SK-N-MC (cell line): ENCODE results near the gene CFAP410.

ENCODE experiments used
- DNase-seq: peaks from one replicate; pipeline ENCODE4 v3.0.0-alpha.2; 2011; ENCODE audit warnings: low read depth, low spot score
- H3K27ac ChIP-seq: fragments of 200-600 bp; sonication (generic); 2 replicates; pipeline ENCODE4 v1.5.1; 2016; ENCODE audit warnings: mixed run types
- H3K36me3 ChIP-seq: fragments of 200-600 bp; sonication (generic); 2 replicates; pipeline ENCODE4 v1.6.1; 2017; ENCODE audit warnings: antibody characterized with exemption, low read length, mixed read lengths; ENCODE audit not compliant: insufficient read depth
- H3K4me3 ChIP-seq: fragments of 200-600 bp; sonication (generic); 2 replicates; pipeline ENCODE4 v1.5.1; 2016
- H3K9ac ChIP-seq: fragments of 200-600 bp; sonication (generic); 2 replicates; pipeline ENCODE4 v1.8.0; 2017; ENCODE audit warnings: mixed run types, mixed read lengths; ENCODE audit not compliant: insufficient read length
- H3K9me3 ChIP-seq: fragments of 200-600 bp; sonication (generic); 2 replicates; pipeline ENCODE4 v1.6.1; 2017; ENCODE audit warnings: low read depth, mild to moderate bottlenecking, antibody characterized with exemption, low read length, moderate library complexity, mixed read lengths
- EZH2 ChIP-seq: fragments of 200-600 bp; sonication (generic); IDR thresholded peaks from one replicate; pipeline ENCODE4 v1.6.1; 2017; ENCODE audit warnings: antibody characterized with exemption
- FOXP2 ChIP-seq: optimal IDR thresholded peaks from 2 replicates; pipeline ENCODE3; 2011; ENCODE audit warnings: mild to moderate bottlenecking, moderate library complexity; ENCODE audit not compliant: insufficient read depth; ENCODE audit errors: extremely low read length, control extremely low read depth
- POLR2AphosphoS5 ChIP-seq: IDR thresholded peaks from 2 replicates; pipeline ENCODE4 v1.6.1; 2012; ENCODE audit warnings: mild to moderate bottlenecking, low read depth, low read length, borderline replicate concordance

CFAP410 gene

DNA sequence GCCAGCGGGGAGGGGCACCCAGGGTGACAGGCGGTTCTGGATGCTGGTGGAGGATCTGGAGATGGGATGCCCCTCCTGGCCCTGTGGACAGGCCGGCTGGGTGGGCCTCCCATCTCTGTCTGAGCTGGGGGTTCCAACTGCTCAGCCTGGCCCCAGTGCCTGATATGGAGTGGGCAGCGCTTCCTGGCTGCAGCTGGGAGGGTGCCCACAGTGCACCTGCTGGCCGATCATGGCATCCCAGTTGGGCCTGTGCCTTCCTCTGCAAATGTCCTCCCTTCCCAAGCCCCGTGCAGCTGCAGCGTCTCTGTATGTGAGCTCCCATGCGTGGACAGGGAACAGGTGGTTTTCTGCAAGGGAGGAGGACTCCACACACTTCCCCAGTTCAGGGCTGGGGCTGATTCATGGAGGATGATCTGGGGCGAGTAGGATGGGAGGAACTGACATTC is 37.2 kb downstream of the CFAP410 start:
- TF ChIP-seq POLR2AphosphoS5 (no peak), FOXP2 (no peak), EZH2 (no peak)
- no peak overlapping the region for H3K9ac ChIP-seq
- H3K4me3 ChIP-seq = no peak overlapping the region
- H3K36me3 ChIP-seq = no peaks in the 10 kb centered on the region
- H3K9me3 ChIP-seq = no peaks in the 10 kb centered on the region
- DNase-seq = no peak
- H3K27ac ChIP-seq = no peak overlapping the region

DNA sequence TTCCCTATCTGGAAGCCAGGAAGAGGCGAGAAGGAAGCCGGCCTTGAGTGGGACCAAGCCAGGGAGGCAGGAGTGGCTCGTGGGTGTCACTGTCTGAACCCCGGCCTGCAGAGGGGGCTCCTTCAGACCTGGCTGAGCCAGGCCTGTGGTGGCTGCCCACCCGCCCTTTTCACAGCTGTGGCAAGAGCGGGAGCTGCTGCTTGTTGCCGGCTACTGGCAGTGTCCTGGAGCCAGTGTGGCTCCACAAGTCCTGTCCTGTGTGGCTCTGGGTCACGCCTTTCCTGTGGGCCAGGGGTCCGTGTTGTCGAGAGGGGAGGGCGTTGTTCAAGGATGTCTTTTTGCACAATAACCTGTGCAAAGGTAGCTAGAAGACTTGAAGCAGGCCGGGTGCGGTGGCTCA is 38.0 kb downstream of the CFAP410 start:
- DNase-seq = no peak
- Histone ChIP-seq H3K4me3 (peak overlapping the region; percentile 91), H3K36me3 (no peaks in the 10 kb centered on the region), H3K27ac (no peak overlapping the region), H3K9me3 (no peaks in the 10 kb centered on the region), H3K9ac (peak overlapping the region; percentile 73)
- TF ChIP-seq FOXP2 = no peak
- TF ChIP-seq POLR2AphosphoS5 = no peak
- TF ChIP-seq EZH2 = no peak

DNA sequence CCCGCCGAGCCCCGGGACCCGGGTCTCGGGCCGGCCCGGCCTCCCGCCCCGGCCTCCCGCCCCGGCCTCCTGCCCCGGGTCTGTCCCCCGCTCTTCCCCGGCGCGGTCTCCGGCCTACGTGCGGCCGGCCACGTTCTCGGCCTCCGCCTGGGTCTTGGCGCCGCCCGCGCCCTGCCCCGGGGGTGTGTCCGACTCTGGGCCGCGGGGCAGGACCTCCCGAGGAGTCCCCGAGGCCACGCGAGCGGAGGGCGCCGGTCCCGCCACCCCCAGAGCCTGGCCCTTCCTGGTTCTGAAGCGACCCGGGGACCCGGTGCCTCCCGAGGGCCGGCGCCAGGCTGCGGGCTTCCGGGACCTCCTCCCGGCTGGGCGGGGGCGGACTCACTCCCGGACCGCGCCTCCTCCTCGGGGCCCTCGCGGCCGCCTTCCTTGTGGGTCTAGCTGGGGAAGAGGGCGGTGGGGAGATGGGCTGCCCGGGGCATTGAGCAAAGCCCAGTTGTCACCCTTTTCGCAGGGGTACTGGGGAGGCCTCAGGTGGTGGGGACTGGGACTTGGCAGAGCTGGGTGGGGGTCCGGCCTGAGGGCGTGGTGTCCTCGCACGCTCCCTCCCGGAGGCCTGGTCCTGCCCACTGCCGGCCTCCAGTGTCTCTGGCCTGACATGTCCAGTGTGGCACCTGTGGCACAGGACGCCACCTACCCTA is 38.8 kb downstream of the CFAP410 start:
- peak overlapping the region; percentile 91 for H3K4me3 ChIP-seq
- H3K27ac ChIP-seq = no peak overlapping the region
- DNase-seq = no peak
- no peaks in the 10 kb centered on the region for H3K9me3 ChIP-seq
- TF ChIP-seq POLR2AphosphoS5 = peak; percentile 41; the same call in 1 of the 2 replicates
- TF ChIP-seq FOXP2 = no peak
- H3K9ac ChIP-seq = peak overlapping the region; percentile 73
- H3K36me3 ChIP-seq = no peaks in the 10 kb centered on the region

GRCh38 chr21:44299458-44300261 is 39.5 kb downstream of the CFAP410 start, which contains the start of gene PFKL:
Gene PFKL, plus strand, starts transcription at chr21:44300053. Its CDS starts 53 bp downstream, at chr21:44300106.
- Histone ChIP-seq H3K27ac (peak within 1 kb of the TSS; percentile 35; the same call in 1 of the 2 replicates), H3K4me3 (peak within 1 kb of the TSS; percentile 91), H3K9me3 (no peaks in the 10 kb centered on the region), H3K9ac (peak within 1 kb of the TSS; percentile 75), H3K36me3 (no peaks in the 10 kb centered on the region)
- DNase-seq = no peak
- TF ChIP-seq FOXP2 = no peak
- peak; percentile 44; the same call in 1 of the 2 replicates for TF ChIP-seq POLR2AphosphoS5

DNA sequence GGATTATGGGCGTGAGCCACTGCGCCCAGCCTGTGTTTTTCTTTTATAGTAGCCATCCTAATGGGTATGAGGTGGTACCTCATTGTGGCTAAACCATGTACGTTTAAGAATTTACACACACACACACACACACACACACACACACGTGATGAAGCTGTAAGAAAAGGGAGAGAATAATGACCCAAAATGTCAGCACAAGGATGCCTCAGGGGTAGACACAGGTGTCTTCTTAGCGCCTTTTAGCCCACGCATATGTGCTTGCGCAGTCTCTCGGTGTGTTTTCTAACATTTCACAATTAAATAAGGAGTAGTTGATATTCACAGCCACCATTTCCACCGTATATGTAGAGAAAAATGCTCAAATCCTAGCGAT is 40.1 kb downstream of the CFAP410 start:
- peak overlapping the region; percentile 75 for H3K9ac ChIP-seq
- H3K36me3 ChIP-seq = no peaks in the 10 kb centered on the region
- H3K9me3 ChIP-seq = no peaks in the 10 kb centered on the region
- no peak for DNase-seq
- no peak for TF ChIP-seq EZH2
- TF ChIP-seq POLR2AphosphoS5 = no peak
- no peak for TF ChIP-seq FOXP2
- peak overlapping the region; percentile 91 for H3K4me3 ChIP-seq
- H3K27ac ChIP-seq = peak overlapping the region; percentile 35; the same call in 1 of the 2 replicates

GRCh38 chr21:44298301-44298700 is 40.9 kb downstream of the CFAP410 start:
- Histone ChIP-seq H3K36me3 (no peaks in the 10 kb centered on the region), H3K9ac (no peak overlapping the region), H3K9me3 (no peaks in the 10 kb centered on the region), H3K27ac (no peak overlapping the region), H3K4me3 (no peak overlapping the region)
- no peak for TF ChIP-seq FOXP2
- no peak for TF ChIP-seq POLR2AphosphoS5
- no peak for TF ChIP-seq EZH2
- no peak for DNase-seq

- H3K9me3 ChIP-seq = no peaks in the 10 kb centered on the region
- DNase-seq = peak; percentile 42
- TF ChIP-seq FOXP2 = peak; percentile 75
- TF ChIP-seq POLR2AphosphoS5 = no peak
- H3K27ac ChIP-seq = no peak overlapping the region
- no peaks in the 10 kb centered on the region for H3K36me3 ChIP-seq
- H3K4me3 ChIP-seq = no peak overlapping the region
- H3K9ac ChIP-seq = no peak overlapping the region
Measured at GRCh38 chr21:44297525-44298290, 41.5 kb downstream of the CFAP410 start.

- no peak for TF ChIP-seq EZH2
- TF ChIP-seq POLR2AphosphoS5 = no peak
- no peak for TF ChIP-seq FOXP2
- Histone ChIP-seq H3K4me3 (no peak overlapping the region), H3K36me3 (no peaks in the 10 kb centered on the region), H3K9ac (no peak overlapping the region), H3K27ac (no peak overlapping the region), H3K9me3 (no peaks in the 10 kb centered on the region)
- no peak for DNase-seq
Measured at GRCh38 chr21:44296916-44297315, 42.3 kb downstream of the CFAP410 start.
